K562 (cell line): Measurements from ENCODE around the gene BCO1. TPM values are rescaled to one million over a fixed set of nuclear protein-coding genes. Genes with fewer than 3 reads are reported as not detected.
A peak's percentile ranks its signal among the peaks of the same experiment; 100 is the strongest.

Source experiments
- ELF4 ChIP-seq: fragments of 450-650 bp; formaldehyde crosslinking; IDR thresholded peaks from 2 replicates; pipeline ENCODE4 v1.4.0; 2022; ENCODE audit warnings: missing genetic modification characterization
- GABPB1 ChIP-seq: sonication (generic); formaldehyde crosslinking; IDR thresholded peaks from 2 replicates; pipeline ENCODE4 v1.8.0; 2022; ENCODE audit warnings: mild to moderate bottlenecking, missing genetic modification reagents
- GTF3C2 ChIP-seq: IDR thresholded peaks from 3 replicates; pipeline ENCODE4 v1.6.1; 2011; ENCODE audit warnings: borderline replicate concordance, mild to moderate bottlenecking, moderate library complexity; ENCODE audit not compliant: insufficient read length; ENCODE audit errors: extremely low read depth
- HEY1 ChIP-seq: fragments of 250-450 bp; sonication (Bioruptor Pico); IDR thresholded peaks from 2 replicates; pipeline ENCODE4 v1.5.0; 2020; ENCODE audit warnings: mild to moderate bottlenecking, moderate library complexity, borderline replicate concordance
- KDM5B ChIP-seq: fragments of 200-600 bp; sonication (generic); IDR thresholded peaks from 2 replicates; pipeline ENCODE4 v1.6.1; 2012; ENCODE audit warnings: low read depth, mild to moderate bottlenecking, moderate library complexity, low read length, control low read depth, inconsistent platforms; ENCODE audit not compliant: insufficient replicate concordance
- POLR3G ChIP-seq: IDR thresholded peaks from 2 replicates; pipeline ENCODE4 v1.6.1; 2011; ENCODE audit not compliant: insufficient read length, insufficient replicate concordance; ENCODE audit errors: extremely low read depth
- PRPF4 ChIP-seq: fragments of 200-400 bp; formaldehyde crosslinking; IDR thresholded peaks from one replicate; pipeline ENCODE4 v1.6.1; 2017; ENCODE audit warnings: low read length, low read depth, mild to moderate bottlenecking; ENCODE audit not compliant: insufficient read depth, poor library complexity, severe bottlenecking
- RBM14 ChIP-seq: fragments of 200-400 bp; formaldehyde crosslinking; IDR thresholded peaks from 2 replicates; pipeline ENCODE4 v1.6.1; 2018; ENCODE audit warnings: low read depth, mild to moderate bottlenecking, low read length, moderate library complexity, borderline replicate concordance; ENCODE audit not compliant: insufficient read depth
- TEAD2 ChIP-seq: fragments of 450-650 bp; IDR thresholded peaks from 2 replicates; pipeline ENCODE4 v1.6.1; 2016; ENCODE audit warnings: missing genetic modification characterization, control low read depth, missing compliant biosample characterization
- ZBED1 ChIP-seq: IDR thresholded peaks from 2 replicates; pipeline ENCODE4 v1.6.1; 2014
- ZNF354B ChIP-seq: fragments of 250-450 bp; sonication (Bioruptor Pico); IDR thresholded peaks from 2 replicates; pipeline ENCODE4 v1.4.0; 2020
- polyA plus RNA-seq, 8 experiments: library from polyadenylated mRNA; depleted of rRNA in 4 of 8; stranded (reverse) in 5 of 8; unstranded in 3 of 8; fragments of >200 nt; fragmentation: Nextera tagmentation in 2 of 8; fragmentation: Illumina TruSeq in 1 of 8; extraction: Ambion mirVana in 2 of 8; extraction: Trizol in 1 of 8; gene quantifications; 2 replicates each; pipeline versions ENCODE4 v1.2.1 to v1.2.3, GENCODE V29; 2011 to 2014; ENCODE audit warnings: inconsistent platforms in 1 of 8, missing spikeins in 1 of 8
- total RNA-seq, 7 experiments: library from RNA; depleted of rRNA in 6 of 7; stranded (reverse); fragments of >200 nt in 6 of 7; fragmentation: Illumina TruSeq in 2 of 7; extraction: Trizol in 2 of 7; gene quantifications; 2 replicates each; pipeline versions ENCODE4 v1.2.1 to v1.2.3, GENCODE V29; 2011 to 2021; ENCODE audit warnings: low replicate concordance in 1 of 7
- TF ChIP-seq, protein P1 (sequence below): fragments of 250-450 bp; sonication (Bioruptor Pico); IDR thresholded peaks from 2 replicates; pipeline ENCODE4 v1.8.0; 2022; ENCODE audit warnings: inconsistent platforms, mild to moderate bottlenecking, moderate library complexity, borderline replicate concordance
- TF ChIP-seq, protein P2 (sequence below): fragments of 250-450 bp; sonication (Bioruptor Pico); IDR thresholded peaks from 2 replicates; pipeline ENCODE4 v1.4.0; 2020
- TF ChIP-seq, protein P3 (sequence below): fragments of 450-650 bp; formaldehyde crosslinking; IDR thresholded peaks from 2 replicates; pipeline ENCODE4 v1.4.0; 2020; ENCODE audit warnings: mild to moderate bottlenecking

The BCO1 gene
- total and polyA plus RNA-seq, 9 of the 15 experiments (the other 6 are each of a cell fraction or from before 2014, with no cell fraction given), result not detected

- TF ChIP-seq POLR3G (no peak), RBM14 (no peak), GTF3C2 (peak; percentile 75), GABPB1 (CRISPR knock-in tag) (peak; percentile 57; the same call in 1 of the 2 replicates), PRPF4 (no peak), ELF4 (no peak), HEY1 (no peak), KDM5B (peak; percentile 88), ZNF354B (CRISPR knock-in tag) (no peak), TEAD2 (tag) (no peak), ZBED1 (no peak)
- TF ChIP-seq, protein P1, sequence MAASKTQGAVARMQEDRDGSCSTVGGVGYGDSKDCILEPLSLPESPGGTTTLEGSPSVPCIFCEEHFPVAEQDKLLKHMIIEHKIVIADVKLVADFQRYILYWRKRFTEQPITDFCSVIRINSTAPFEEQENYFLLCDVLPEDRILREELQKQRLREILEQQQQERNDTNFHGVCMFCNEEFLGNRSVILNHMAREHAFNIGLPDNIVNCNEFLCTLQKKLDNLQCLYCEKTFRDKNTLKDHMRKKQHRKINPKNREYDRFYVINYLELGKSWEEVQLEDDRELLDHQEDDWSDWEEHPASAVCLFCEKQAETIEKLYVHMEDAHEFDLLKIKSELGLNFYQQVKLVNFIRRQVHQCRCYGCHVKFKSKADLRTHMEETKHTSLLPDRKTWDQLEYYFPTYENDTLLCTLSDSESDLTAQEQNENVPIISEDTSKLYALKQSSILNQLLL (CRISPR knock-in tag), result no peak
- TF ChIP-seq, protein P2, sequence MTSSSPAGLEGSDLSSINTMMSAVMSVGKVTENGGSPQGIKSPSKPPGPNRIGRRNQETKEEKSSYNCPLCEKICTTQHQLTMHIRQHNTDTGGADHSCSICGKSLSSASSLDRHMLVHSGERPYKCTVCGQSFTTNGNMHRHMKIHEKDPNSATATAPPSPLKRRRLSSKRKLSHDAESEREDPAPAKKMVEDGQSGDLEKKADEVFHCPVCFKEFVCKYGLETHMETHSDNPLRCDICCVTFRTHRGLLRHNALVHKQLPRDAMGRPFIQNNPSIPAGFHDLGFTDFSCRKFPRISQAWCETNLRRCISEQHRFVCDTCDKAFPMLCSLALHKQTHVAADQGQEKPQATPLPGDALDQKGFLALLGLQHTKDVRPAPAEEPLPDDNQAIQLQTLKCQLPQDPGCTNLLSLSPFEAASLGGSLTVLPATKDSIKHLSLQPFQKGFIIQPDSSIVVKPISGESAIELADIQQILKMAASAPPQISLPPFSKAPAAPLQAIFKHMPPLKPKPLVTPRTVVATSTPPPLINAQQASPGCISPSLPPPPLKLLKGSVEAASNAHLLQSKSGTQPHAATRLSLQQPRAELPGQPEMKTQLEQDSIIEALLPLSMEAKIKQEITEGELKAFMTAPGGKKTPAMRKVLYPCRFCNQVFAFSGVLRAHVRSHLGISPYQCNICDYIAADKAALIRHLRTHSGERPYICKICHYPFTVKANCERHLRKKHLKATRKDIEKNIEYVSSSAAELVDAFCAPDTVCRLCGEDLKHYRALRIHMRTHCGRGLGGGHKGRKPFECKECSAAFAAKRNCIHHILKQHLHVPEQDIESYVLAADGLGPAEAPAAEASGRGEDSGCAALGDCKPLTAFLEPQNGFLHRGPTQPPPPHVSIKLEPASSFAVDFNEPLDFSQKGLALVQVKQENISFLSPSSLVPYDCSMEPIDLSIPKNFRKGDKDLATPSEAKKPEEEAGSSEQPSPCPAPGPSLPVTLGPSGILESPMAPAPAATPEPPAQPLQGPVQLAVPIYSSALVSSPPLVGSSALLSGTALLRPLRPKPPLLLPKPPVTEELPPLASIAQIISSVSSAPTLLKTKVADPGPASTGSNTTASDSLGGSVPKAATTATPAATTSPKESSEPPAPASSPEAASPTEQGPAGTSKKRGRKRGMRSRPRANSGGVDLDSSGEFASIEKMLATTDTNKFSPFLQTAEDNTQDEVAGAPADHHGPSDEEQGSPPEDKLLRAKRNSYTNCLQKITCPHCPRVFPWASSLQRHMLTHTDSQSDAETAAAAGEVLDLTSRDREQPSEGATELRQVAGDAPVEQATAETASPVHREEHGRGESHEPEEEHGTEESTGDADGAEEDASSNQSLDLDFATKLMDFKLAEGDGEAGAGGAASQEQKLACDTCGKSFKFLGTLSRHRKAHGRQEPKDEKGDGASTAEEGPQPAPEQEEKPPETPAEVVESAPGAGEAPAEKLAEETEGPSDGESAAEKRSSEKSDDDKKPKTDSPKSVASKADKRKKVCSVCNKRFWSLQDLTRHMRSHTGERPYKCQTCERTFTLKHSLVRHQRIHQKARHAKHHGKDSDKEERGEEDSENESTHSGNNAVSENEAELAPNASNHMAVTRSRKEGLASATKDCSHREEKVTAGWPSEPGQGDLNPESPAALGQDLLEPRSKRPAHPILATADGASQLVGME (CRISPR knock-in tag), result no peak; the same call in 1 of the 2 replicates
- TF ChIP-seq, protein P3, sequence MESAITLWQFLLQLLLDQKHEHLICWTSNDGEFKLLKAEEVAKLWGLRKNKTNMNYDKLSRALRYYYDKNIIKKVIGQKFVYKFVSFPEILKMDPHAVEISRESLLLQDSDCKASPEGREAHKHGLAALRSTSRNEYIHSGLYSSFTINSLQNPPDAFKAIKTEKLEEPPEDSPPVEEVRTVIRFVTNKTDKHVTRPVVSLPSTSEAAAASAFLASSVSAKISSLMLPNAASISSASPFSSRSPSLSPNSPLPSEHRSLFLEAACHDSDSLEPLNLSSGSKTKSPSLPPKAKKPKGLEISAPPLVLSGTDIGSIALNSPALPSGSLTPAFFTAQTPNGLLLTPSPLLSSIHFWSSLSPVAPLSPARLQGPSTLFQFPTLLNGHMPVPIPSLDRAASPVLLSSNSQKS, result no peak
These were observed 76.2 kb downstream of the BCO1 start, which contains the start of gene GAN (continued) for GRCh38 chr16:81314603-81315270.
